Type B pancreatic cell (in vitro differentiated cells): ENCODE measurements around the gene NMRAL1. TPM values are rescaled to one million over a fixed set of nuclear protein-coding genes. Genes with fewer than 3 reads are reported as not detected.

Source experiments
- DNase-seq: peaks from one replicate; pipeline ENCODE4 v3.0.0; 2021; ENCODE audit warnings: mixed read lengths; ENCODE audit not compliant: unreplicated experiment; ENCODE audit errors: extremely low spot score
- H3K27ac Mint-ChIP-seq: 2 replicates; pipeline ENCODE4 v1.8.0; 2021; ENCODE audit warnings: mild to moderate bottlenecking, mixed read lengths
- H3K27me3 Mint-ChIP-seq: 2 replicates; pipeline ENCODE4 v1.8.0; 2021; ENCODE audit warnings: mixed read lengths
- H3K36me3 Mint-ChIP-seq: 2 replicates; pipeline ENCODE4 v1.8.0; 2021; ENCODE audit warnings: mixed read lengths
- H3K4me1 Mint-ChIP-seq: one replicate; pipeline ENCODE4 v1.8.0; 2021; ENCODE audit warnings: mixed read lengths; ENCODE audit not compliant: unreplicated experiment
- H3K4me3 Mint-ChIP-seq: 2 replicates; pipeline ENCODE4 v1.8.0; 2021; ENCODE audit warnings: mild to moderate bottlenecking, mixed read lengths
- H3K9me3 Mint-ChIP-seq: 2 replicates; pipeline ENCODE4 v1.8.0; 2021; ENCODE audit warnings: mixed read lengths
- total RNA-seq: library from RNA; stranded (reverse); gene quantifications from 2 replicates; pipeline ENCODE4 v1.2.1, GENCODE V29; 2021; ENCODE audit warnings: low replicate concordance
- TF ChIP-seq, protein P1 (sequence below): fragments of 200-600 bp; sonication (generic); conservative IDR thresholded peaks from 2 replicates; pipeline ENCODE4 v1.5.0; 2021; ENCODE audit warnings: antibody characterized with exemption, mild to moderate bottlenecking

NMRAL1 gene
- total RNA-seq, 1 donor from 2014 or later = 49.1 TPM

- no peak overlapping the region for H3K4me3 Mint-ChIP-seq
- TF ChIP-seq, protein P1, sequence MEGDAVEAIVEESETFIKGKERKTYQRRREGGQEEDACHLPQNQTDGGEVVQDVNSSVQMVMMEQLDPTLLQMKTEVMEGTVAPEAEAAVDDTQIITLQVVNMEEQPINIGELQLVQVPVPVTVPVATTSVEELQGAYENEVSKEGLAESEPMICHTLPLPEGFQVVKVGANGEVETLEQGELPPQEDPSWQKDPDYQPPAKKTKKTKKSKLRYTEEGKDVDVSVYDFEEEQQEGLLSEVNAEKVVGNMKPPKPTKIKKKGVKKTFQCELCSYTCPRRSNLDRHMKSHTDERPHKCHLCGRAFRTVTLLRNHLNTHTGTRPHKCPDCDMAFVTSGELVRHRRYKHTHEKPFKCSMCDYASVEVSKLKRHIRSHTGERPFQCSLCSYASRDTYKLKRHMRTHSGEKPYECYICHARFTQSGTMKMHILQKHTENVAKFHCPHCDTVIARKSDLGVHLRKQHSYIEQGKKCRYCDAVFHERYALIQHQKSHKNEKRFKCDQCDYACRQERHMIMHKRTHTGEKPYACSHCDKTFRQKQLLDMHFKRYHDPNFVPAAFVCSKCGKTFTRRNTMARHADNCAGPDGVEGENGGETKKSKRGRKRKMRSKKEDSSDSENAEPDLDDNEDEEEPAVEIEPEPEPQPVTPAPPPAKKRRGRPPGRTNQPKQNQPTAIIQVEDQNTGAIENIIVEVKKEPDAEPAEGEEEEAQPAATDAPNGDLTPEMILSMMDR = no peak
- H3K4me1 Mint-ChIP-seq = peaks cover 4% of the 10 kb centered on the region
- H3K27ac Mint-ChIP-seq = no peak overlapping the region
- no peak for DNase-seq
- H3K27me3 Mint-ChIP-seq = no peaks in the 10 kb centered on the region
- peaks cover 6% of the 10 kb centered on the region for H3K36me3 Mint-ChIP-seq
- no peaks in the 10 kb centered on the region for H3K9me3 Mint-ChIP-seq
These were observed 11.9 kb upstream of the NMRAL1 start for GRCh38 chr16:4486126-4486893.

DNA sequence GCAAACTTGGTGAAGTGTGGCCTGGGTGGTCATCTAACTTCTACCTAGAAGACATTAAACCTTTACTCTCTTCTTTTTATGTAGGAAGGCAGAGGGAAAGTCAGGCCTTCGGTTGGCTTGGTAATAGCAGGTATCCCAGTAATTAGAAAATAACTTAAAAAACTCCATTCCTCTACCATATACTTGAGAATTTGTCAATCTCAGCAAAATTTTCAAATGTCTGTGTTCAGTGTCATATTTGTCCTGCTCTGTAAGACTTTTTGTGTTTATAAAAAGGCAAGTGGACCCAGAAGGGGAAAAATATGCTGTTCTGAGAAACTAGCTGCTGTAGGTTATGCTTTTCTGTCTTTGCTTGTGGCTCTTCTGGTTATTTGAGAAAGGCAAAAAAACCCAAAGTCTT is 7.5 kb upstream of the NMRAL1 start:
- no peak for DNase-seq
- Mint-ChIP-seq H3K4me3 (no peak overlapping the region), H3K36me3 (peaks cover 6% of the 10 kb centered on the region), H3K27ac (peak overlapping the region; percentile 44), H3K9me3 (no peaks in the 10 kb centered on the region), H3K4me1 (peaks cover 12% of the 10 kb centered on the region), H3K27me3 (no peaks in the 10 kb centered on the region)
- TF ChIP-seq, protein P1 = no peak

DNA sequence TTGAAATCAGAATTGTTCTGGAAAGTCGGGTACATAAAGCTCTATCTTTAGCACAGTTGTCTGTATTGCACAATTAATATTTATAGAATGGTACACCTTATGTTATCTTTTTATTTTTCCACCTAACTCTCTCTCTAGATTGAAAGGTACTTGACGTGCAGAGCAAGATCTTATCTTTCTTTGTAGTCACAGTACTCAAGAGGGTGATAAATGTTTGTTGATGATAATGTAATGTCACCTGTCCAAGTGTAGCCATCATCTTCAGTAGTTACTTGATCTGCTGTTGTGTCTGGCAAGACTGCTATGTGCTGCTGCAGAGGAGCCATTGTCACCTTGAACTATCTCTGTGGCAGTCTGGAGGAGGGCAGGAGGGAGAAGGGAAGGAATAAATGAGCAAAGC is 7.1 kb upstream of the NMRAL1 start:
- peak overlapping the region; percentile 3 for H3K27ac Mint-ChIP-seq
- no peak overlapping the region for H3K4me3 Mint-ChIP-seq
- H3K27me3 Mint-ChIP-seq = no peaks in the 10 kb centered on the region
- DNase-seq = no peak
- H3K9me3 Mint-ChIP-seq = no peaks in the 10 kb centered on the region
- H3K36me3 Mint-ChIP-seq = peaks cover 6% of the 10 kb centered on the region
- peaks cover 14% of the 10 kb centered on the region for H3K4me1 Mint-ChIP-seq
- TF ChIP-seq, protein P1 = no peak

- Mint-ChIP-seq H3K4me1 (peaks cover 27% of the 10 kb centered on the region), H3K27me3 (no peaks in the 10 kb centered on the region), H3K27ac (peak overlapping the region; percentile 25), H3K9me3 (peaks cover 3% of the 10 kb centered on the region), H3K4me3 (peak overlapping the region; percentile 84), H3K36me3 (peaks cover 9% of the 10 kb centered on the region)
- no peak for DNase-seq
- TF ChIP-seq, protein P1 = peak; percentile 55
These were observed 3.5 kb upstream of the NMRAL1 start for GRCh38 chr16:4477966-4478365.

DNA sequence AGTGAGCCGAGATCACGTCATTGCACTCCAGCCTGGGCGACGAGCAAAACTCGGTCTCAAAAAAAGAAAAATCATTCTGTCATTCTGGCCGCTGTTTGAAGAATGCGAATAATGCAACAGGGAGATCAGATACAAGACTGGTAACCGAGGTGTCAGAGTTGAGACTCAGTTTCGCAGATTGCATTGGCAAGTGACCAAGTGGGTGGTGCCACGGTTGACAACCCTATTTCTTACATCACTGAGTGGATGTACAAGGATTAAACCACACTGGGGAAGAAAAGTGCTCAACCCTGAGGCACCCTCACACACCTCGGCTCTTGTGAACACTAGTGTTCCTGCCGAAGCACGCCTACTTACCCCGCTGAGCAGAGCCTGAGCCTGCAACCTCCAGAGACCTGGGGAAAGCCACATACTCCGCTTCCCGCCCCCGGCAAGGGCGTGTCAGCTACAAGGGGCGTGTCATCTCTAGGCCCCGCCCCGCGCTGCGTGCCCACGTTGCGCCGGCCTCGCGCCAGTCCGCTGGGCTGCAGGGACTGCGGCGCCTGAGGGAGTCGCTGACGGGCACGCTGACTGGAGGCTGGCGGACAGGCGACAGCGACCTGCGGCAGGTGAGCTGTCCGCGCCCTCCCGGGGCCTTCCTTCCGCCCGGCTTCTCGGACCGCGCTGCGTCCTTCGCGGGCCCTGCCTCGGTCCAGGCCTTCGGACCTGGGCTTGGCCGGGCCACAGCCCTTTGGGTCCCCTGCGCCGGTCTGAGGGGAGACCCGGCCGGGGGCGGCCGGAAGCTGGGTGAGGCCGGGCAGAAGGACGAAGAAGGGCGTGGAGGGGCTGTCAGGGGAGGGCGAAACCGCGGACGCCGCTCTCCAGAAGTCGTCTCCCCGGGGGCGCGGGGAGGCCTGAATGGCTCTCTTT is 1.7 kb upstream of the NMRAL1 start, which contains the start of gene HMOX2:
TSS of gene HMOX2 (plus strand) at position 519 of the 909 bp plus-strand sequence. CDS start 29,127 bp downstream, outside the sequence.
- Mint-ChIP-seq H3K36me3 (peaks cover 3% of the 10 kb centered on the region), H3K9me3 (peaks cover 3% of the 10 kb centered on the region), H3K27ac (peak within 1 kb of the TSS; percentile 97), H3K4me3 (peak within 1 kb of the TSS; percentile 84), H3K27me3 (no peaks in the 10 kb centered on the region), H3K4me1 (peaks cover 26% of the 10 kb centered on the region)
- DNase-seq = peak; percentile 94
- TF ChIP-seq, protein P1 = peak; percentile 54
